IMR-90 (cell line): Measurements from ENCODE around the gene HDGFL2. TPM values are rescaled to one million over a fixed set of nuclear protein-coding genes. Genes with fewer than 3 reads are reported as not detected.

Experiments
- ATAC-seq: fragments of 200-7000 bp; cut with Tn5 transposase; 2 replicates; pipeline ENCODE4 v1.9.1; 2020; ENCODE audit warnings: low read depth, mild to moderate bottlenecking, moderate library complexity
- BruUV-seq: library from RNA; stranded (reverse); fragments of 400-500 nt; replicated peaks from 2 replicates; lab custom pipeline; 2021; lab: Mats Ljungman, UMichigan
- CTCF ChIA-PET: fragments of 300-600 bp; formaldehyde crosslinking; extraction: SDS; loops from one replicate; lab custom pipeline; 2021; ENCODE audit warnings: antibody characterized with exemption; lab: Yijun Ruan, JAX
- POLR2A ChIA-PET: fragments of 300-600 bp; sonication (Branson Sonifier 250); formaldehyde crosslinking; loops from one replicate; lab custom pipeline; 2022; ENCODE audit warnings: antibody characterized with exemption; ENCODE audit not compliant: unreplicated experiment; lab: Charles Lee
- DNase-seq: peaks from one replicate; pipeline ENCODE4 v3.0.0; 2013
- H2AFZ ChIP-seq: replicated peaks from 2 replicates; pipeline ENCODE3; 2013; ENCODE audit warnings: low read length, mild to moderate bottlenecking; ENCODE audit not compliant: poor library complexity
- H2AK5ac ChIP-seq: 2 replicates; pipeline ENCODE4 v1.6.1; 2013; ENCODE audit warnings: low read depth, low read length, inconsistent platforms
- H2AK9ac ChIP-seq: replicated peaks from 2 replicates; pipeline ENCODE3; 2013; ENCODE audit warnings: mild to moderate bottlenecking, low read depth, low read length, moderate library complexity; ENCODE audit not compliant: poor library complexity
- H2BK120ac ChIP-seq: 2 replicates; pipeline ENCODE4 v1.6.1; 2013; ENCODE audit warnings: low read depth, low read length, inconsistent platforms
- H2BK15ac ChIP-seq: 3 replicates; pipeline ENCODE4 v1.6.1; 2013; ENCODE audit warnings: low read depth, low read length, inconsistent platforms
- H2BK20ac ChIP-seq: 2 replicates; pipeline ENCODE4 v1.6.1; 2013; ENCODE audit warnings: low read depth, mild to moderate bottlenecking, inconsistent platforms, low read length, moderate library complexity
- H2BK5ac ChIP-seq: 2 replicates; pipeline ENCODE4 v1.6.1; 2013; ENCODE audit warnings: mild to moderate bottlenecking, low read depth, low read length, inconsistent platforms; ENCODE audit not compliant: poor library complexity, severe bottlenecking
- H3K14ac ChIP-seq: replicated peaks from 2 replicates; pipeline ENCODE4 v1.6.1; 2013; ENCODE audit warnings: low read depth, low read length, inconsistent platforms
- H3K18ac ChIP-seq: 2 replicates; pipeline ENCODE4 v1.6.1; 2013; ENCODE audit warnings: low read depth, low read length, control low read depth
- H3K23ac ChIP-seq: 2 replicates; pipeline ENCODE4 v1.6.1; 2013; ENCODE audit warnings: low read depth, low read length, inconsistent platforms
- H3K27ac ChIP-seq: 2 replicates; pipeline ENCODE4 v1.5.1; 2013; ENCODE audit warnings: mild to moderate bottlenecking, control low read depth, low read length; ENCODE audit not compliant: insufficient read depth
- H3K27me3 ChIP-seq: 2 replicates; pipeline ENCODE4 v1.6.1; 2013; ENCODE audit warnings: low read length; ENCODE audit not compliant: control insufficient read depth, insufficient read depth
- H3K36me3 ChIP-seq: 2 replicates; pipeline ENCODE4 v1.6.1; 2013; ENCODE audit warnings: low read length, mixed read lengths; ENCODE audit not compliant: control insufficient read depth, insufficient read depth
- H3K4ac ChIP-seq: 2 replicates; pipeline ENCODE4 v1.6.1; 2013; ENCODE audit warnings: low read depth, low read length, inconsistent platforms
- H3K4me1 ChIP-seq: 2 replicates; pipeline ENCODE4 v1.6.1; 2013; ENCODE audit warnings: low read length, mixed read lengths; ENCODE audit not compliant: control insufficient read depth, insufficient read depth
- H3K4me2 ChIP-seq: 2 replicates; pipeline ENCODE4 v1.6.1; 2013; ENCODE audit warnings: low read depth, mild to moderate bottlenecking, control low read depth, low read length, moderate library complexity
- H3K4me3 ChIP-seq: 2 replicates; pipeline ENCODE4 v1.5.1; 2013; ENCODE audit warnings: low read depth, mild to moderate bottlenecking, control low read depth, low read length, moderate library complexity; ENCODE audit not compliant: insufficient read depth
- H3K56ac ChIP-seq: 2 replicates; pipeline ENCODE4 v1.6.1; 2013; ENCODE audit warnings: low read length, inconsistent platforms; ENCODE audit not compliant: insufficient read depth; ENCODE audit errors: extremely low read depth
- H3K79me1 ChIP-seq, 2 experiments: 2 replicates each; pipeline ENCODE4 v1.6.1; 2013; ENCODE audit warnings: low read length in 2 of 2, inconsistent platforms in 1 of 2, low read depth in 1 of 2
- H3K9ac ChIP-seq: 2 replicates; pipeline ENCODE4 v1.6.1; 2013; ENCODE audit warnings: low read depth, low read length, control low read depth
- H3K9me1 ChIP-seq: 2 replicates; pipeline ENCODE4 v1.6.1; 2013; ENCODE audit warnings: low read length, inconsistent platforms; ENCODE audit not compliant: insufficient read depth
- H3K9me3 ChIP-seq: 2 replicates; pipeline ENCODE4 v1.6.1; 2013; ENCODE audit warnings: low read length; ENCODE audit not compliant: control insufficient read depth, insufficient read depth
- H4K20me1 ChIP-seq: 2 replicates; pipeline ENCODE4 v1.6.1; 2013; ENCODE audit warnings: low read length, inconsistent platforms; ENCODE audit not compliant: insufficient read depth
- H4K5ac ChIP-seq: 2 replicates; pipeline ENCODE4 v1.6.1; 2013; ENCODE audit warnings: mild to moderate bottlenecking, low read depth, low read length, control low read depth
- H4K8ac ChIP-seq, 2 experiments: 2 replicates each; pipeline ENCODE4 v1.6.1; 2013; ENCODE audit warnings: low read depth in 2 of 2, low read length in 2 of 2, control low read depth in 1 of 2, inconsistent platforms in 1 of 2
- H4K91ac ChIP-seq: 2 replicates; pipeline ENCODE4 v1.6.1; 2013; ENCODE audit warnings: low read depth, low read length, inconsistent platforms; ENCODE audit not compliant: insufficient read depth
- BHLHE40 ChIP-seq: fragments of 150-350 bp; IDR thresholded peaks from 2 replicates; pipeline ENCODE4 v1.6.1; 2016; ENCODE audit warnings: mild to moderate bottlenecking, low read depth, low read length
- CEBPB ChIP-seq: IDR thresholded peaks from 2 replicates; pipeline ENCODE4 v1.6.1; 2012; ENCODE audit warnings: low read depth, low read length, improper control_type of control experiment
- CHD1 ChIP-seq: IDR thresholded peaks from 2 replicates; pipeline ENCODE4 v1.6.1; 2012; ENCODE audit warnings: low read depth, low read length, improper control_type of control experiment
- FOS ChIP-seq: fragments of 150-350 bp; IDR thresholded peaks from 2 replicates; pipeline ENCODE4 v1.6.1; 2016; ENCODE audit warnings: low read depth, low read length
- MAFK ChIP-seq: IDR thresholded peaks from 2 replicates; pipeline ENCODE4 v1.6.1; 2012; ENCODE audit warnings: low read depth, low read length, improper control_type of control experiment
- MAZ ChIP-seq: IDR thresholded peaks from 2 replicates; pipeline ENCODE4 v1.6.1; 2012; ENCODE audit warnings: low read depth, mild to moderate bottlenecking, low read length, improper control_type of control experiment, moderate library complexity, borderline replicate concordance
- MXI1 ChIP-seq: IDR thresholded peaks from 2 replicates; pipeline ENCODE4 v1.6.1; 2012; ENCODE audit warnings: low read depth, mild to moderate bottlenecking, low read length, moderate library complexity, borderline replicate concordance
- NFE2L2 ChIP-seq: fragments of 150-350 bp; IDR thresholded peaks from 2 replicates; pipeline ENCODE4 v1.6.1; 2016; ENCODE audit warnings: low read depth, mild to moderate bottlenecking, low read length
- POLR2A ChIP-seq: IDR thresholded peaks from 2 replicates; pipeline ENCODE4 v1.6.1; 2012; ENCODE audit warnings: mild to moderate bottlenecking, low read depth, low read length
- RAD21 ChIP-seq: IDR thresholded peaks from 2 replicates; pipeline ENCODE4 v1.6.1; 2012; ENCODE audit warnings: low read length, improper control_type of control experiment
- RCOR1 ChIP-seq: IDR thresholded peaks from 2 replicates; pipeline ENCODE4 v1.6.1; 2012; ENCODE audit warnings: mild to moderate bottlenecking, low read length, improper control_type of control experiment; ENCODE audit not compliant: insufficient replicate concordance
- RFX5 ChIP-seq: IDR thresholded peaks from 2 replicates; pipeline ENCODE4 v1.8.0; 2012; ENCODE audit warnings: low read depth, mild to moderate bottlenecking, low read length, moderate library complexity
- SMC3 ChIP-seq: fragments of 150-350 bp; IDR thresholded peaks from 2 replicates; pipeline ENCODE4 v1.6.1; 2016; ENCODE audit warnings: low read depth, mild to moderate bottlenecking, antibody characterized with exemption, low read length, moderate library complexity
- WGBS, 2 experiments: methylation state at CpG; one replicate each; pipeline versions ENCODE4 v1.1.5 to v1.1.7; 2013; ENCODE audit warnings: missing lambda C conversion rate in 2 of 2; ENCODE audit not compliant: insufficient read length in 1 of 2; ENCODE audit errors: extremely low coverage in 2 of 2; 5-methylcytosine and 5-hydroxymethylcytosine counted together
- dilution Hi-C: fragments of 300-500 bp; cut with HindIII; formaldehyde crosslinking; loops from one replicate; pipeline ENCODE4 v1.14.3; 2018; ENCODE audit warnings: low sequenced_read_pairs; ENCODE audit not compliant: unreplicated experiment
- in situ Hi-C: fragments of 300-500 bp; cut with MboI; formaldehyde crosslinking; loops from 3 replicates; pipeline ENCODE4 v1.14.3; 2019; ENCODE audit warnings: low sequenced_read_pairs, inconsistent platforms, mixed read lengths
- intact Hi-C: fragments of 100-400 bp; cut with micrococcal nuclease; formaldehyde crosslinking; loops from 2 replicates; pipeline ENCODE4 v1.10.0; 2022
- polyA plus RNA-seq, 3 experiments: library from polyadenylated mRNA; depleted of rRNA; stranded (reverse); fragments of >200 nt; gene quantifications; 2 replicates each; pipeline ENCODE4 v1.2.3, GENCODE V29; 2012; ENCODE audit warnings: low replicate concordance in 1 of 3
- total RNA-seq: library from RNA; depleted of rRNA; stranded (reverse); fragments of >200 nt; gene quantifications from 2 replicates; pipeline ENCODE4 v1.2.3, GENCODE V29; 2012
- TF ChIP-seq, protein P1 (sequence below): conservative IDR thresholded peaks from 2 replicates; pipeline ENCODE4 v1.5.1; 2012; ENCODE audit warnings: mild to moderate bottlenecking, low read depth, low read length, improper control_type of control experiment
- TF ChIP-seq, protein P2 (sequence below): fragments of 150-350 bp; IDR thresholded peaks from 2 replicates; pipeline ENCODE4 v1.6.1; 2016; ENCODE audit warnings: low read depth, mild to moderate bottlenecking, low read length, moderate library complexity, borderline replicate concordance
- TF ChIP-seq, protein P3 (sequence below): fragments of 150-350 bp; IDR thresholded peaks from 2 replicates; pipeline ENCODE4 v1.6.1; 2017; ENCODE audit warnings: mild to moderate bottlenecking, antibody characterized with exemption, low read length, low read depth

HDGFL2 gene
- total and polyA plus RNA-seq, 2 of the 4 experiments (the other 2 are of a cell fraction) = 35.8 to 48.5 TPM

DNA sequence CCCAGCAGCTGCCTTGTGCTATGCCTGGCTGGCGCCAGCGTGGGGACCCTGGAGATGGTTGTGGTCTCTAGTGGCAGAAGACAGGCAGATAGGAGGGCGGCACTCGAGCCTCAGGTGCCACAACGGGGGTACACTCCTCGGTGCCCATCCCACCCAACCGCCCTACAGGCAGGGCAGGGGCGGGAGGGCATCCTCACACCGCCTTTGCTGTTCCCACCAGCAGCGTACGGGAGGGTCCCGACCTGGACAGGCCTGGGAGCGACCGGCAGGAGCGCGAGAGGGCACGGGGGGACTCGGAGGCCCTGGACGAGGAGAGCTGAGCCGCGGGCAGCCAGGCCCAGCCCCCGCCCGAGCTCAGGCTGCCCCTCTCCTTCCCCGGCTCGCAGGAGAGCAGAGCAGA lies 29.6 kb downstream of the HDGFL2 start:
- Histone ChIP-seq H3K4ac (no peak overlapping the region), H2AK9ac (no peak overlapping the region), H2BK15ac (no peak overlapping the region), H4K8ac (no peak overlapping the region), H2BK5ac (no peak overlapping the region), H3K27ac (no peak overlapping the region), H3K14ac (no peak overlapping the region), H3K36me3 (peaks cover 68% of the 10 kb centered on the region), H2BK120ac (no peak overlapping the region), H3K9me3 (no peaks in the 10 kb centered on the region), H4K91ac (no peak overlapping the region), H3K23ac (no peak overlapping the region), H3K79me1 (peaks cover 0 to 1% of the 10 kb centered on the region in 2 experiments; a peak in 1 of 4 replicates), H4K20me1 (no peaks in the 10 kb centered on the region), H3K27me3 (no peaks in the 10 kb centered on the region), H3K9ac (no peak overlapping the region), H2AK5ac (no peak overlapping the region), H3K4me2 (no peak overlapping the region), H3K56ac (no peak overlapping the region), H2BK20ac (no peak overlapping the region), H3K18ac (no peak overlapping the region), H3K4me1 (peaks cover 3% of the 10 kb centered on the region), H2AFZ (no peak overlapping the region), H3K9me1 (peaks cover 7% of the 10 kb centered on the region; the same call in 1 of the 2 replicates), H3K4me3 (no peak overlapping the region), H4K5ac (no peak overlapping the region)
- ChIA-PET POLR2A (no interaction called here), CTCF (interaction anchor here (0.7 kb wide), 1 partner anchor 32 kb away, joined by 3 read pairs; no protein-coding TSS in a partner anchor)
- dilution Hi-C loops = no loop called here
- DNase-seq = no peak
- intact Hi-C loops = no loop called here
- BruUV-seq = no TSS peak
- in situ Hi-C loops = no loop called here
- ATAC-seq = no peak
- TF ChIP-seq, protein P1, sequence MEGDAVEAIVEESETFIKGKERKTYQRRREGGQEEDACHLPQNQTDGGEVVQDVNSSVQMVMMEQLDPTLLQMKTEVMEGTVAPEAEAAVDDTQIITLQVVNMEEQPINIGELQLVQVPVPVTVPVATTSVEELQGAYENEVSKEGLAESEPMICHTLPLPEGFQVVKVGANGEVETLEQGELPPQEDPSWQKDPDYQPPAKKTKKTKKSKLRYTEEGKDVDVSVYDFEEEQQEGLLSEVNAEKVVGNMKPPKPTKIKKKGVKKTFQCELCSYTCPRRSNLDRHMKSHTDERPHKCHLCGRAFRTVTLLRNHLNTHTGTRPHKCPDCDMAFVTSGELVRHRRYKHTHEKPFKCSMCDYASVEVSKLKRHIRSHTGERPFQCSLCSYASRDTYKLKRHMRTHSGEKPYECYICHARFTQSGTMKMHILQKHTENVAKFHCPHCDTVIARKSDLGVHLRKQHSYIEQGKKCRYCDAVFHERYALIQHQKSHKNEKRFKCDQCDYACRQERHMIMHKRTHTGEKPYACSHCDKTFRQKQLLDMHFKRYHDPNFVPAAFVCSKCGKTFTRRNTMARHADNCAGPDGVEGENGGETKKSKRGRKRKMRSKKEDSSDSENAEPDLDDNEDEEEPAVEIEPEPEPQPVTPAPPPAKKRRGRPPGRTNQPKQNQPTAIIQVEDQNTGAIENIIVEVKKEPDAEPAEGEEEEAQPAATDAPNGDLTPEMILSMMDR = no peak
- TF ChIP-seq FOS (no peak), POLR2A (no peak), RFX5 (no peak), MXI1 (no peak), MAFK (no peak), CEBPB (no peak), BHLHE40 (no peak), RAD21 (no peak), NFE2L2 (no peak), MAZ (no peak), SMC3 (no peak), CHD1 (no peak), RCOR1 (no peak)
- TF ChIP-seq, protein P2, sequence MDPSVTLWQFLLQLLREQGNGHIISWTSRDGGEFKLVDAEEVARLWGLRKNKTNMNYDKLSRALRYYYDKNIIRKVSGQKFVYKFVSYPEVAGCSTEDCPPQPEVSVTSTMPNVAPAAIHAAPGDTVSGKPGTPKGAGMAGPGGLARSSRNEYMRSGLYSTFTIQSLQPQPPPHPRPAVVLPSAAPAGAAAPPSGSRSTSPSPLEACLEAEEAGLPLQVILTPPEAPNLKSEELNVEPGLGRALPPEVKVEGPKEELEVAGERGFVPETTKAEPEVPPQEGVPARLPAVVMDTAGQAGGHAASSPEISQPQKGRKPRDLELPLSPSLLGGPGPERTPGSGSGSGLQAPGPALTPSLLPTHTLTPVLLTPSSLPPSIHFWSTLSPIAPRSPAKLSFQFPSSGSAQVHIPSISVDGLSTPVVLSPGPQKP = no peak
- TF ChIP-seq, protein P3, sequence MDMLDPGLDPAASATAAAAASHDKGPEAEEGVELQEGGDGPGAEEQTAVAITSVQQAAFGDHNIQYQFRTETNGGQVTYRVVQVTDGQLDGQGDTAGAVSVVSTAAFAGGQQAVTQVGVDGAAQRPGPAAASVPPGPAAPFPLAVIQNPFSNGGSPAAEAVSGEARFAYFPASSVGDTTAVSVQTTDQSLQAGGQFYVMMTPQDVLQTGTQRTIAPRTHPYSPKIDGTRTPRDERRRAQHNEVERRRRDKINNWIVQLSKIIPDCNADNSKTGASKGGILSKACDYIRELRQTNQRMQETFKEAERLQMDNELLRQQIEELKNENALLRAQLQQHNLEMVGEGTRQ = no peak
- WGBS, 2 experiments = 93% methylated on average over 10 of the region's 25 CpGs; no CpG with 5 or more reads in 1 of the 2 experiments
